Pancreas (tissue), 10 donors: ENCODE measurements around the gene MYH14. TPM values are rescaled to one million over a fixed set of nuclear protein-coding genes. Genes with fewer than 3 reads are reported as not detected.
A peak's percentile ranks its signal among the peaks of the same experiment; 100 is the strongest.

Experiments
- ATAC-seq, 4 donors: fragments of 200-7000 bp; cut with Tn5 transposase; one replicate each; pipeline versions ENCODE4 v1.8.0 to v1.9.1; 2020; ENCODE audit warnings: mild to moderate bottlenecking in 4 of 4, moderate library complexity in 4 of 4
- DNase-seq, 6 donors: peaks; one replicate each; pipeline ENCODE4 v3.0.0-alpha.2; 2020
- FAIRE-seq: peaks from 2 replicates; lab custom pipeline; 2012; peaks lifted over from hg19 to GRCh38; lab: Jason Lieb, UNC
- H3K27ac ChIP-seq, 4 donors: fragments of 200-600 bp; sonication (generic); 1 replicate in 3 of 4; 2 replicates in 1 of 4; pipeline versions ENCODE4 v1.5.0 to v1.8.0; 2020
- H3K27me3 ChIP-seq, 4 donors: fragments of 200-600 bp; one replicate each; pipeline ENCODE4 v1.8.0; 2021
- H3K36me3 ChIP-seq, 3 donors: fragments of 200-600 bp; sonication (generic) in 1 of 3; one replicate each; pipeline versions ENCODE4 v1.5.0 to v1.8.0; 2020 to 2021
- H3K4me1 ChIP-seq, 3 donors: fragments of 200-600 bp; one replicate each; pipeline ENCODE4 v1.8.0; 2021
- H3K4me3 ChIP-seq, 4 donors: fragments of 200-600 bp; sonication (generic) in 2 of 4; one replicate each; pipeline versions ENCODE4 v1.5.0 to v1.8.0; 2020 to 2021
- H3K9me3 ChIP-seq, 4 donors: fragments of 200-600 bp; one replicate each; pipeline ENCODE4 v1.8.0; 2021
- WGBS, 2 donors: extraction: QIAGEN DNeasy Blood & Tissue Kit; methylation state at CpG; one replicate each; pipeline ENCODE4 v1.1.7; 2013; 5-methylcytosine and 5-hydroxymethylcytosine counted together
- intact Hi-C, 3 donors: fragments of 100-400 bp; cut with DNase I; formaldehyde crosslinking; loops; one replicate each; pipeline versions ENCODE4 v1.11.1 to v1.14.2; 2022
- polyA plus RNA-seq, 2 donors: library from polyadenylated mRNA; stranded (reverse); fragments of 200-250 nt; gene quantifications; one replicate each; pipeline ENCODE4 v1.2.3, GENCODE V29; 2013
- total RNA-seq, 6 donors: library from RNA; stranded (reverse); fragmentation: NEBNext Ultra II Directional in 4 of 6; extraction: Animal tissue kit (Norgen Biotek cat#: 25700) in 4 of 6; gene quantifications; one replicate each; pipeline versions ENCODE4 v1.2.1 to v1.2.4, GENCODE V29; 2021 to 2023
- TF ChIP-seq, protein P1 (sequence below), 4 donors: fragments of 200-600 bp; sonication (generic) in 3 of 4; IDR thresholded peaks; one replicate each; pipeline versions ENCODE4 v1.5.0 to v1.8.0; 2021; ENCODE audit warnings: antibody characterized with exemption in 4 of 4
- donor health status: healthy with polysubstance abuse.
- donor health status: DM: no; HTN: no; CAD: no; lungs with moderate emphysema.
- donor health status: DM: no; HTN: no; CAD: no.
- donor health status: control.
- donor health status: control.
- donor health status: Bipolar disorder and iron deficiency.
- donor health status: DM: yes; HTN: yes; CAD: no.
- donor health status: DM: no; HTN: no; CAD: no.
- donor health status: DM: no; HTN: no; CAD: no.
- donor health status: DM: yes; HTN: yes; CAD: no.

MYH14 gene
- total and polyA plus RNA-seq, 8 donors: 21.4 to 75.7 (median 34.4) TPM

DNA sequence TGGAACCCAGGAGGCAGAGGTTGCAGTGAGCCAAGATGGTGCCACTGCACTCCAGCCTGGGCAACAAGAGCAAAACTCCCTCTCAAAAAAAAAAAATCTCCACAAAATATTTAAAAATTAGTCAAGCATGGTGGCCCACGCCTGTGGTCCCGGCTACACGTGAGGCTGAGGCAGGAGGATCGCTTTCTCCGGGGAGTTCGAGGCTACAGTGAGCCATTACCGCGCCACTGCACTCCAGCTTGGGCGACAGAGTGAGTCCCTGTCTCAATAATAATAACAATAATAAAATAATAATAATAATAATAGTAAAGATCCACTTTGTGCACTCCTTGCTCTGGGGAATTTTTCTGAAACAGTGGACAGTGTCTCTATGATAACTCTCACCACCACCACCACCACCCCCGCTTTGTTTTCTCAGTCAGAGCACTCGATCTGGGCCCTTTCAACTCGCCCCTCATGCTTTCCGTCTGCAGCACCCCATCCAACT lies 153.3 kb downstream of the MYH14 start:
- intact Hi-C loops: loop anchor here in 2 of 3 donors (5.0 to 10.0 kb wide), 2 partner anchors 108 to 426 kb away; no protein-coding TSS in a partner anchor
- no peak for FAIRE-seq

DNA sequence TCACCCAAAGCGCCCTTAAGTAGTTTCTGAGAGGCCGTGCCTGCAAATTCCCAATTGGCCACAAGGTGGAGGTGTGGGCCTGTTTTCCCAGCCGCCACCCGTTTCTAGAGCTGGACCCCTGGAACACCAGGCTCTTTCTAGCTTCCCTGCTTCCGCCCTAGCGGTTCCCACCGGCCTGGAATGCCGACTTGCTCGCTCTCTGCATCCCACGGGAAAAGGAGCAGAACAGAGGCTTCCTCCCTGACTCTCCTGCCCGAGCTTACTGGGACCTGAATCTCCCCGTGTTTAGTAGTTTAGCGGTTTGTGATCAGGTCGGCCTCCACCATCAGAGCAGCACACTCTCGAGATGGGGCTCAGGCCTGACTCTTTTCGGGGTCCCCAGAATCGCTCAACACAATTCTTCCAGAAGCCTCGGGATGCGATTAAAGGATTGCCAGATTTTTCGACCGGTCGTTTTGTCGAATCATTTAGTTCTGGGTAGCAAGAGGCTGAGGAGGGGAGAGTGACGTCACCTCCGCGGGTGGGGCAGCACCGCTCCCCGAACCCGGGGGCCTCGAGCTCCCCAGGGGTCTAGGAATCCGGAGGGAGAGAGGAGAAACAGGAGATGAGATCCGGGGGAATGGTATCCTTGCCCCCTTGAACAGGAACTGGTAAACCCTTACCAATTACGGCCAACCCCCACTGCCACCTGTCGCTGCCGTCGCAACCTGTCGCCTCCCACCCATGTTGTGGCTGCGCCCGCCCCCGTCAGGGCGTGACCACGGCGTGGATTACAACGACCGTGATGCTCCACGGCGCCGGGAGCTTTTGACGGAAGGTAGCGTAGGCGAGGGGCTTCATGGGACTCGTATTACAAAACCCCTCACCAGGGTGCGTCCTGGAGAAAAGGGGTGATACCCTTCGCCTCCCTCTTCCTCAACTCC lies 154.0 kb downstream of the MYH14 start:
- ATAC-seq: peak; percentile 76 to 90 (median 86)
- TF ChIP-seq, protein P1, sequence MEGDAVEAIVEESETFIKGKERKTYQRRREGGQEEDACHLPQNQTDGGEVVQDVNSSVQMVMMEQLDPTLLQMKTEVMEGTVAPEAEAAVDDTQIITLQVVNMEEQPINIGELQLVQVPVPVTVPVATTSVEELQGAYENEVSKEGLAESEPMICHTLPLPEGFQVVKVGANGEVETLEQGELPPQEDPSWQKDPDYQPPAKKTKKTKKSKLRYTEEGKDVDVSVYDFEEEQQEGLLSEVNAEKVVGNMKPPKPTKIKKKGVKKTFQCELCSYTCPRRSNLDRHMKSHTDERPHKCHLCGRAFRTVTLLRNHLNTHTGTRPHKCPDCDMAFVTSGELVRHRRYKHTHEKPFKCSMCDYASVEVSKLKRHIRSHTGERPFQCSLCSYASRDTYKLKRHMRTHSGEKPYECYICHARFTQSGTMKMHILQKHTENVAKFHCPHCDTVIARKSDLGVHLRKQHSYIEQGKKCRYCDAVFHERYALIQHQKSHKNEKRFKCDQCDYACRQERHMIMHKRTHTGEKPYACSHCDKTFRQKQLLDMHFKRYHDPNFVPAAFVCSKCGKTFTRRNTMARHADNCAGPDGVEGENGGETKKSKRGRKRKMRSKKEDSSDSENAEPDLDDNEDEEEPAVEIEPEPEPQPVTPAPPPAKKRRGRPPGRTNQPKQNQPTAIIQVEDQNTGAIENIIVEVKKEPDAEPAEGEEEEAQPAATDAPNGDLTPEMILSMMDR (IDR thresholded peaks at IDR 0.05): peak; percentile 71 to 81 (median 77)
- intact Hi-C loops: loop anchor here in 2 of 3 donors (5.0 to 10.0 kb wide), 2 partner anchors 107 to 425 kb away; no protein-coding TSS in a partner anchor
- no peak for FAIRE-seq
- H3K9me3 ChIP-seq: no peaks in the 10 kb centered on the region
- WGBS, 2 donors: 6 to 8% methylated on average over 53 to 54 of the region's 54 CpGs
- no peaks in the 10 kb centered on the region for H3K36me3 ChIP-seq
- peak overlapping the region; percentile 23 to 53 (median 42) for H3K4me3 ChIP-seq
- DNase-seq: peak; percentile 67 to 88 (median 83)
- no peaks in the 10 kb centered on the region for H3K27me3 ChIP-seq
- peak overlapping the region; percentile 73 to 89 (median 85) for H3K27ac ChIP-seq
- no peaks in the 10 kb centered on the region for H3K4me1 ChIP-seq

More for the DNA sequence above, 153.3 kb downstream of the MYH14 start:
- Histone ChIP-seq H3K27ac (no peak overlapping the region), H3K4me3 (peak overlapping the region in 1 of 4 donors; percentile 53), H3K27me3 (no peaks in the 10 kb centered on the region), H3K9me3 (no peaks in the 10 kb centered on the region), H3K36me3 (no peaks in the 10 kb centered on the region), H3K4me1 (no peaks in the 10 kb centered on the region)
- no peak for DNase-seq
- TF ChIP-seq, protein P1 (IDR thresholded peaks at IDR 0.05): no peak
- no peak for ATAC-seq
- 31 to 32% methylated on average over 13 of the region's 13 CpGs for WGBS, 2 donors

DNA sequence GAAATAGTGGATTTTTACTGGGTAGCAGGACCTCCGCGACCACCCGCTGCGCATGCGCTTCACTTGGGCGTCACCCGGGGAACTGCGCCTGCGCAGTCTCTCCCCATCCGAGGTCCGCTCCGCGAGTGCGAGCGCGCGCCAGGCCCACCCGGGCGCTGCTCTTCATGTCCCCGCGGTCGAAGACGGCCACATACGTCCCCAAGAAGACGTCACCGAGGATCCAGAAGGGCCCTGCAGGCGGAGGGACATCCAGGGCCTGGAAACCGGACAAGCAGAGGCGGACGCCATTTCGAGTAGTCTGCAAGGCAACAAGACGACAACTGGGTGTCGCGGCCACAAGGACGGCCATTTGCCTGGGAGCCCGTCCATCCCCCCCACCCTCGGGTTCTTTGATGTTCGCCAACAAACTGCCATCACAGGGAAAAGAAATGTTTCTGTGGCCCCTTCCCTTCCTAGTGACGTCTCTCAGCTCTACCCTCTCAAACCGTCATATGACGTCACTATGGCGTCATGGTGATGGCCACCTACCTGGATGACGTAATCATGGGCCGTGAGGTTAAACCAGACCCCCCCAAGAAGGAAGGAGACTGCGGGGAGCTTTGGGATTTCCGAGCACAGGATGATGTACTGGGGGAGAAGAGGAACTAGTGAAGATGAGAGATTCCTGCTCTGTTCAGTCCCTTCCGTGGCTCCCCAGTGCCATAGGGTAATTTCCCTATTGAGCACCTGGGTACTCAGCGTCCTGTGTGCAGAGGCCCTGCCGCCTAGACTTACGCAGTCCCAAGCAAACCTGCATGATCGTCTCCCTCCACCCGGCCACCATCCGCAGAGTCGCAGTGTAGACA lies 155.3 kb downstream of the MYH14 start:
- TF ChIP-seq, protein P1 (IDR thresholded peaks at IDR 0.05): no peak
- DNase-seq: peak; percentile 69 to 91 (median 80)
- H3K27ac ChIP-seq: peak overlapping the region in 3 of 4 donors; percentile 73 to 89 (median 89)
- WGBS, 2 donors: 26% methylated on average over 54 of the region's 54 CpGs
- no peaks in the 10 kb centered on the region for H3K4me1 ChIP-seq
- no peaks in the 10 kb centered on the region for H3K9me3 ChIP-seq
- H3K27me3 ChIP-seq: no peaks in the 10 kb centered on the region
- ATAC-seq: peak; percentile 69 to 79 (median 72)
- no peak for FAIRE-seq
- H3K36me3 ChIP-seq: no peaks in the 10 kb centered on the region
- peak overlapping the region; percentile 10 to 53 (median 28) for H3K4me3 ChIP-seq
- intact Hi-C loops: loop anchor here in 2 of 3 donors (5.0 to 10.0 kb wide), 2 partner anchors 106 to 424 kb away; no protein-coding TSS in a partner anchor

DNA sequence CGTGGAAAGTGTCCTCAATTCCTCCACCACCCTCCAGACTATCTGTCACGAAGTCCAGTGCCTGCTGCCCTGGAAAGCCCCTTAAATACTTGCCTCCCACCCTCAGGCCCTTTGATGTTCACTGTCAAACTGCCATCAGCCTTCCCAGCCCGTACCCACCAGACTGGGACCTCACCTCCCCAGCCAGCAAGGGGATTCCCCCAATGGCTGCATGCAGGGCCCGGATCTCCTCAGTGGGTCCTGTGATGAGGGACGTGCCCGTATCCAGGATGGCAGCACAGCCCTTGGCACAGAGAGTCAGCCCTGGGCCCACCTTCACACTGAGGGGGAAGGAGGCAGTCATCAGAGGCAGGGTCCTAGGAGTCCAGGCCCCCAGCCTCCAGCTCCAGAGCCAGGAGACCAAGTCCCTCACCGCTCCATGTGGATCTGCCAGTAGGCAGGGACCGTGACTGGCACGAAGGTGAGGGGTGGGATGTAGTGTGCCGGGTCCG lies 156.0 kb downstream of the MYH14 start:
- Histone ChIP-seq H3K27me3 (no peaks in the 10 kb centered on the region), H3K4me1 (no peaks in the 10 kb centered on the region), H3K4me3 (no peak overlapping the region), H3K27ac (no peak overlapping the region), H3K9me3 (no peaks in the 10 kb centered on the region), H3K36me3 (no peaks in the 10 kb centered on the region)
- FAIRE-seq: no peak
- TF ChIP-seq, protein P1 (IDR thresholded peaks at IDR 0.05): no peak
- intact Hi-C loops: loop anchor here in 2 of 3 donors (5.0 to 10.0 kb wide), 2 partner anchors 105 to 423 kb away; no protein-coding TSS in a partner anchor
- peak in 2 of 6 donors; percentile 19 to 57 for DNase-seq
- WGBS, 2 donors: 94 to 96% methylated on average over 10 to 11 of the region's 11 CpGs
- no peak for ATAC-seq

Other genes with a start within 250 kb of the MYH14 start
- gene SIGLEC11, start 242.4 kb upstream of the MYH14 start, total RNA-seq: 10 to 100 TPM in 1 of 6 donors, 1 to 10 TPM in 3, under 1 TPM in 2; 0.14 to 26.5 (median 1.6) TPM
- 1 to 10 TPM in 1 of 2 donors, under 1 TPM in 1; 0.35 to 5.1 TPM for gene SIGLEC11, start 242.4 kb upstream of the MYH14 start, polyA plus RNA-seq
- gene VRK3, start 178.2 kb upstream of the MYH14 start, total RNA-seq: 10 to 100 TPM; 14.4 to 32.4 (median 18.2) TPM
- gene VRK3, start 178.2 kb upstream of the MYH14 start, polyA plus RNA-seq: 10 to 100 TPM; 16.8 to 17.4 TPM
- 1 to 10 TPM; 3.7 to 6.3 (median 4.2) TPM for gene ZNF473, start 177.6 kb upstream of the MYH14 start, total RNA-seq
- 1 to 10 TPM; 1.9 to 2.8 TPM for gene ZNF473, start 177.6 kb upstream of the MYH14 start, polyA plus RNA-seq
- not detected for gene IZUMO2, start 40.3 kb upstream of the MYH14 start, total RNA-seq
- not detected for gene IZUMO2, start 40.3 kb upstream of the MYH14 start, polyA plus RNA-seq
- 1 to 10 TPM; 2.4 to 4.6 (median 3.4) TPM for gene KCNC3, start 125.8 kb downstream of the MYH14 start, total RNA-seq
- gene KCNC3, start 125.8 kb downstream of the MYH14 start, polyA plus RNA-seq: 1 to 10 TPM; 4.8 to 7.1 TPM
- gene NAPSA, start 162.0 kb downstream of the MYH14 start, total RNA-seq: 1 to 10 TPM in 5 of 6 donors, under 1 TPM in 1; 0.78 to 3.2 (median 1.5) TPM
- 1 to 10 TPM; 4.1 to 4.6 TPM for gene NAPSA, start 162.0 kb downstream of the MYH14 start, polyA plus RNA-seq
- gene NR1H2, start 172.8 kb downstream of the MYH14 start, total RNA-seq: 10 to 100 TPM; 20.5 to 33.5 (median 25.6) TPM
- gene NR1H2, start 172.8 kb downstream of the MYH14 start, polyA plus RNA-seq: 10 to 100 TPM; 45.9 to 46.5 TPM
- 10 to 100 TPM in 4 of 6 donors, 1 to 10 TPM in 2; 9.5 to 16.7 (median 11.9) TPM for gene POLD1, start 180.7 kb downstream of the MYH14 start, total RNA-seq
- 10 to 100 TPM; 36.1 to 45.5 TPM for gene POLD1, start 180.7 kb downstream of the MYH14 start, polyA plus RNA-seq
- 10 to 100 TPM in 1 of 6 donors, 1 to 10 TPM in 2, under 1 TPM in 3; 0.09 to 25.6 (median 1.2) TPM for gene SPIB, start 215.3 kb downstream of the MYH14 start, total RNA-seq
- 1 to 10 TPM in 1 of 2 donors, under 1 TPM in 1; 0.80 to 1.2 TPM for gene SPIB, start 215.3 kb downstream of the MYH14 start, polyA plus RNA-seq
- gene MYBPC2, start 229.3 kb downstream of the MYH14 start, total RNA-seq: 1 to 10 TPM in 2 of 6 donors, not detected in 4; 1.5 to 1.7 TPM
- under 1 TPM in 1 of 2 donors, not detected in 1; 0.02 TPM for gene MYBPC2, start 229.3 kb downstream of the MYH14 start, polyA plus RNA-seq